KOPT-K1 (cell line): ENCODE measurements around the gene OTOF.

Experiments
- H3K27ac ChIP-seq: fragments of 200-600 bp; sonication (generic); 2 replicates; pipeline ENCODE4 v1.5.1; 2016; ENCODE audit warnings: antibody characterized with exemption, mild to moderate bottlenecking, low read depth, low read length; ENCODE audit not compliant: poor library complexity, severe bottlenecking
- H3K36me3 ChIP-seq: fragments of 200-600 bp; sonication (generic); 2 replicates; pipeline ENCODE4 v1.5.1; 2017; ENCODE audit warnings: antibody characterized with exemption, mild to moderate bottlenecking, low read length, moderate library complexity; ENCODE audit not compliant: insufficient read depth
- H3K9me3 ChIP-seq: fragments of 200-600 bp; sonication (generic); 2 replicates; pipeline ENCODE4 v1.5.1; 2017; ENCODE audit warnings: antibody characterized with exemption, low read length, mild to moderate bottlenecking; ENCODE audit not compliant: insufficient read depth, poor library complexity, severe bottlenecking

Gene OTOF

DNA sequence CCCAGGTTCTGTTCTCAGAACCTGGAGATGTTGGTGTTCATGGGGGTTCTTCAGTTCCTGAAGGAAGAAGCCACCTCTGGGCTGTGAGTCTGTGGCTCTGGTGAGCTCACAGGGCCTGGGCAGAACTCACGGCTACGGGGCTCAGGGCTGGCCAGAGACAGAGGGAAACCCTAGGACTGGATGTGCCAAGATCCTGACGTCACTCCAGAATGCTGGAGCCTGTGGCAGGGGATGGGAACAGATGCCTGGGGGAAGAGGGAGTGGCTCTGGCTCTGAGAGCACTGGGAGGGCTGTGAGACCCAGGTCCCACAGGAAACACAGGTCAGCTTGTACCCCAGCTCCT, at the start of gene OTOF:
Gene OTOF (minus strand): TSS at position 214 of the 343 bp plus-strand sequence.
- no peaks in the 10 kb centered on the region for H3K9me3 ChIP-seq

DNA sequence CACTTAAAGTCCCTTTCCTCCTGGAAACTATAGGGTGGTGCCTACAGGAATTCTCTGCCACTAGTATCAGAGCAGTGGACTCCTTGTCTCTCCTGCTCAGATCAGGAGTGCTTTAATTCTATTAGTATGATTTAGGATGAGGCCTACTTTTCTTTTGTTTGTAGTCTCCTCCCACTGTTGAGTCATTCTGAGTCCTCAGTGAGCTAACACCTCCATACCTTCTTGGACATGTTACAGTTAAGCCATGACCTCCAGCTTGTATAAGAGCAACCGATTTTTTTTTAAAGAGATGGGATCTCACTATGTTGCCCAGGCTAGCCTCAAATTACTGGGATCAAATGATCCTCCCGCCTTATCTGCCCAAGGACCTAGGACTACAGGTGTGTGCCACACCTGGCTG, 48.7 kb upstream of the OTOF start:
- H3K9me3 ChIP-seq: no peaks in the 10 kb centered on the region
- H3K27ac ChIP-seq: no peak overlapping the region
- H3K36me3 ChIP-seq: no peaks in the 10 kb centered on the region

More for the DNA sequence above, at the start of gene OTOF:
- Histone ChIP-seq H3K36me3 (no peaks in the 10 kb centered on the region), H3K27ac (no peak within 1 kb of the TSS)

- H3K9me3 ChIP-seq: no peaks in the 10 kb centered on the region
Measured at GRCh38 chr2:26526105-26526504, 48.2 kb upstream of the OTOF start.

GRCh38 chr2:26523750-26524149, 45.8 kb upstream of the OTOF start:
- H3K27ac ChIP-seq: no peak overlapping the region

More at GRCh38 chr2:26526105-26526504, 48.2 kb upstream of the OTOF start:
- no peak overlapping the region for H3K27ac ChIP-seq
- no peaks in the 10 kb centered on the region for H3K36me3 ChIP-seq

DNA sequence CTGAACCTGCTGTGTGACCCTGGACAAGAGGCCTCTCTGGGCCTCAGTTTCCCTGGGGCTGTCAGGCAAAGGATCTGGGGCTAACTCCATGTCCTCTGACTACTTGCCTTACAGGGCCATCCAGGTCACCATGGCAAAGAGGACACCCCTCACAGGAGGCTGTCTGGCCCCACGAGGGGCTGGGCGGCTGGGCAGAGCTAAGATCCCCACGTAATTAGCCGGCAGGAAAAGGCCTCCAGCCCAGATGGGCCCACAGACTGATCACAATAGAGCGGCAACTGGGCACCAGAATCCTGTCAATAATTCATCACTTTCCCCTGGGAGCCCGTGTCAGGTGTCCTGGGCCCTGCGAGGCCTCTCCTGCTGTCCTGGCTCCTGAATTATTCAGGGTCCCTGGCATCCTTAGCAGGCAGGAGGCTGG, 44.8 kb upstream of the OTOF start:
- Histone ChIP-seq H3K36me3 (no peaks in the 10 kb centered on the region), H3K9me3 (no peaks in the 10 kb centered on the region), H3K27ac (no peak overlapping the region)

More at GRCh38 chr2:26523750-26524149, 45.8 kb upstream of the OTOF start:
- Histone ChIP-seq H3K9me3 (no peaks in the 10 kb centered on the region), H3K36me3 (no peaks in the 10 kb centered on the region)

DNA sequence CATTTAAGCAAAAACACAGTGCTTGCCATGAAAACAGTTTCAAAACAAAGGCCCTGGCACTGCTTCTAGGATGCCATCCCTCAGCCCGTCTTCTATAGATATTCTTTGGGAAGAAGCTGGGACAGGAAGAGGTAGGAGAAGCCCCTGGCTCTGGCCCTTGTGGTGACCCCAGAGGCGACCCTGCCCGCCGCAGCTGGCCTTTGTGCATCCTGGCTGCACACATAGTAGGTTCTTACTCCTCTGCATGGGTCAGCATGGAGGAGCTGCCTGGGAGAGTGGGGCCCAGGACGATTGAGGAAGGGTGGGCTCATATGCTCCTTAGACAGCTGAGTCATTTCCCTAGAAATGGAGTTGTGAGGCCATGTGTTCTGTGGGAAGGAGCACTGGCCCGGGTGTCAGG, 44.4 kb upstream of the OTOF start:
- Histone ChIP-seq H3K36me3 (no peaks in the 10 kb centered on the region), H3K9me3 (no peaks in the 10 kb centered on the region), H3K27ac (no peak overlapping the region)

- Histone ChIP-seq H3K36me3 (no peaks in the 10 kb centered on the region), H3K9me3 (no peaks in the 10 kb centered on the region), H3K27ac (no peak overlapping the region)
Measured at GRCh38 chr2:26521913-26522180, 43.9 kb upstream of the OTOF start.

DNA sequence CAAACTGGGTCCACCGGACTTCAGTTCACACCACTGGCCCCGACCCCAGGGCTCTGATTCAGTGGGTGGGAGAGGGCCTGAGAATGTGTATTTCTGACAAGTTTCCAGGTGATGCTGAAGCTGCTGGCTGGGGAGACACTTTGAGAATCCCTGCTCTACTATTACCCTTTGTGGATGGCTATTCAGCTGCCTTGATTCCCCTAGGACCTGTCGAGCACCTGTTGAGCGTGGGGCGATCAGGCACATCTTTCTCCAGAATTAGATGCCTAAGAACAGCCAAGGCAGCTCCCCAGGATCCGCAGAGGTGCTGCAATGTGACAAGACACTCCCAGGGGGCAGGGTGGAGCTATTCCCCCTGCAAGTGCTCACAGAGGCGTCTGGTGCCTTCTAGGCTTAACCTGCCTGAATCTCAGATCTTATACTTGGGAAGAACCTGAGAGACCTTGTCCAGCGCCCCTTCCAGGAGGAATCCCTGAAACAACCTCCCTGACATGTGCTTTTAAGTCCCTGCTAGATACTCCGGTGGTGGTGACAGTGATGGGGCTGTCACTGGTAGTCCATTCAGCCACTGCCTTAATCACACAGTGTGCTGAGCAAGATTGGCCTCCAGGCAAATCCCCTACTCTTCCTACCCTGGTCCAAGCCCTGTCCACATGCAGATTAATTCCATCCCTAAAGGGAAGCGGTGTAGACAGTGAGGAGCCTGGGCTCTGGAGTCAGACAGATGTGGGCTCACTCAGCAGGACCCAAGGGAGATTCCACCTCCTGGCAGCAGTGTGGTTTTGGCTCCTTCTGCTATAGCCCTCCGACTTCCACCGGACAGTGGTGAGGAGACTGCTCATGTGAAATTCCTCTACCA, 43.4 kb upstream of the OTOF start:
- no peak overlapping the region for H3K27ac ChIP-seq
- H3K9me3 ChIP-seq: no peaks in the 10 kb centered on the region

DNA sequence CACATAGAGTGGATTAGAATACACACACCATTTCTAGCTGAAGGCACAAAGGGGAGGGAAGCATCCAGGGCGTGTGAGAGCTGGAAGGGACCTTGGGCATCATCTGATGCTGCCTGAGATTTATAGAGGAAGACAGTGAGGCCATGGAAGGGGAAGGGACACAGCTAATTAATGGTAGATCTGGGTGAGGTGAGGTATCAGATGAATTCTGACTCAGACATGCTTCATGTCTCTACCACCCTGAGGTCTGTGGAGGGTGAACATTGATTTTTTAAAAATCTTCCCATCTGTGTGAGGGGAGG, 42.2 kb upstream of the OTOF start:
- Histone ChIP-seq H3K27ac (peak overlapping the region; percentile 45), H3K36me3 (no peaks in the 10 kb centered on the region), H3K9me3 (no peaks in the 10 kb centered on the region)

More for the DNA sequence above, 43.4 kb upstream of the OTOF start:
- no peaks in the 10 kb centered on the region for H3K36me3 ChIP-seq

GRCh38 chr2:26519396-26520147, 41.6 kb upstream of the OTOF start:
- Histone ChIP-seq H3K36me3 (no peaks in the 10 kb centered on the region), H3K27ac (peak overlapping the region; percentile 45), H3K9me3 (no peaks in the 10 kb centered on the region)

GRCh38 chr2:26516781-26517180, 38.9 kb upstream of the OTOF start:
- no peak overlapping the region for H3K27ac ChIP-seq
- no peaks in the 10 kb centered on the region for H3K36me3 ChIP-seq
- no peaks in the 10 kb centered on the region for H3K9me3 ChIP-seq

DNA sequence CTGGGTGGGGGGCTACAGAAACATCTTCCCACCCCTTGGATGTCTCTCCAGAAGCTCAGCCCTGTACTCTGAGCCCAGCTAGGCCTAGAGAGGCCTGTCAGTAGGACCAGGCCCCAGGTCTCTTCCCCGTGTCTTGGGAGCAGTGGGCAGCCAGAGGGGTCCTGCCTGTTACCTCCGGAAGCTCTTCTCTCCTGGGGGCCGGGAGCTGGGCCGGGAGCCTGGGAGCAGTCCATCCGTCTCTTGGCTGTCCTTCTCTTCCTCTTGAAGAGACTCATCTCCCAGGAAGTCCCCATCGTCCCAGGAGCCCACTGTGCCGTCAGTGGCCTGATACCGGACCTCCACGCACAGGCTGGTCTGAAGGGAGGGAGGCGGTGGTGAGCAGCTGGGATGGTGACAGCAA, 38.3 kb upstream of the OTOF start:
- no peak overlapping the region for H3K27ac ChIP-seq
- H3K36me3 ChIP-seq: no peaks in the 10 kb centered on the region
- no peaks in the 10 kb centered on the region for H3K9me3 ChIP-seq

DNA sequence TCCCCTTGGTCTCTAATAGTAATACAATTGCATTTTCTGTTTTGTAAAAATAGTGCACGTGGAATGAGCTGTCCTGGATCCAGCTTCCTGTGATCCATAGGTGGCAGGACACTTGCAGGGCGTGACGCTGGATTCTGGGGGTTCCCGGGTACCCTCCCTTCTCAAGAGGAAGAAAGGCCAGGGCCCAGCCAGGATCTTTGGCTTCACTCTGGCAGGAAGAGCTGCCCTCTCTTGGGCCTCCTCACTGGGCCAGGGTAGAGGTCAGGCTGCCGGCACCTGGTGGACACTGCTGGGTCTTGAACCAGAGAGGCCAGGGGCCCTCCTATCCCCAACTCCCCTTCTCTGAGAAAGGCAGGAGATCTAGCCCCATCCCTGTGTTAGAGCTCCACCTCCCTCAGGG, 37.8 kb upstream of the OTOF start:
- H3K36me3 ChIP-seq: no peaks in the 10 kb centered on the region
- no peaks in the 10 kb centered on the region for H3K9me3 ChIP-seq
- H3K27ac ChIP-seq: no peak overlapping the region

GRCh38 chr2:26514045-26514444, 36.1 kb upstream of the OTOF start:
- H3K27ac ChIP-seq: no peak overlapping the region

GRCh38 chr2:26513261-26513660, 35.3 kb upstream of the OTOF start:
- Histone ChIP-seq H3K27ac (no peak overlapping the region), H3K36me3 (no peaks in the 10 kb centered on the region)

More at GRCh38 chr2:26514045-26514444, 36.1 kb upstream of the OTOF start:
- Histone ChIP-seq H3K36me3 (no peaks in the 10 kb centered on the region), H3K9me3 (no peaks in the 10 kb centered on the region)

GRCh38 chr2:26511466-26511865, 33.5 kb upstream of the OTOF start:
- no peaks in the 10 kb centered on the region for H3K36me3 ChIP-seq
- H3K27ac ChIP-seq: no peak overlapping the region
- no peaks in the 10 kb centered on the region for H3K9me3 ChIP-seq

More at GRCh38 chr2:26513261-26513660, 35.3 kb upstream of the OTOF start:
- no peaks in the 10 kb centered on the region for H3K9me3 ChIP-seq
